T47D (cell line): ENCODE data around the gene PKN2.
"Not testable (repeated sequence)": the region's sequence is repeated elsewhere in the genome, so short reads cannot be mapped to it uniquely, and the experiment has no call there.

Experiments used
- DNase-seq, 2 experiments: peaks; one replicate each; pipeline versions ENCODE4 v3.0.0 to v3.0.0-alpha.2; 2011 to 2012; ENCODE audit warnings: low read depth in 1 of 2, low spot score in 1 of 2
- JUND ChIP-seq: IDR thresholded peaks from 2 replicates; pipeline ENCODE4 v1.6.1; 2012; ENCODE audit warnings: low read depth
- in situ Hi-C: cut with HindIII; loops from 2 replicates; pipeline ENCODE4 v1.10.0; 2016; ENCODE audit warnings: low sequenced_read_pairs, low pct_unique_long_range_greater_than_20kb

PKN2 gene

DNA sequence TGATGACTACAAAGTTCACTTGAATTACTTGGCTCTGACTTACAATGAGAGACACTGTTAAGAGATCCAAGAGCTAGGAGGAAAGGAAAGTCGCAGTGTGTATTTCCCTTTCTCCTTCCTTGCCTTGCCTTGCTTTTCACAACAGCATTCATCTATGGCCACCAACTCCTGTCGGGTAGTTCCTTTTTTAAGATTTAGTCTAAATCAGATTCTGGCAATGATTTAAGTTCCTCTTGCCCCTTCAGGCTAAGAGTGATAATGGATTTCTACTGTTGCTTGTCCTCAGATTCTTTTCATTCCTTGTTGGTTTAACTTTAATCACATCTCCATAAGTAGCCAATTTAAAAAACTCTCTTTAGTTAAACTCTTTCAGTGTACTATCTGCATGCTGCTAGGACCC is 115.4 kb downstream of the PKN2 start:
- in situ Hi-C loops, result no loop called here
- no peak for DNase-seq

DNA sequence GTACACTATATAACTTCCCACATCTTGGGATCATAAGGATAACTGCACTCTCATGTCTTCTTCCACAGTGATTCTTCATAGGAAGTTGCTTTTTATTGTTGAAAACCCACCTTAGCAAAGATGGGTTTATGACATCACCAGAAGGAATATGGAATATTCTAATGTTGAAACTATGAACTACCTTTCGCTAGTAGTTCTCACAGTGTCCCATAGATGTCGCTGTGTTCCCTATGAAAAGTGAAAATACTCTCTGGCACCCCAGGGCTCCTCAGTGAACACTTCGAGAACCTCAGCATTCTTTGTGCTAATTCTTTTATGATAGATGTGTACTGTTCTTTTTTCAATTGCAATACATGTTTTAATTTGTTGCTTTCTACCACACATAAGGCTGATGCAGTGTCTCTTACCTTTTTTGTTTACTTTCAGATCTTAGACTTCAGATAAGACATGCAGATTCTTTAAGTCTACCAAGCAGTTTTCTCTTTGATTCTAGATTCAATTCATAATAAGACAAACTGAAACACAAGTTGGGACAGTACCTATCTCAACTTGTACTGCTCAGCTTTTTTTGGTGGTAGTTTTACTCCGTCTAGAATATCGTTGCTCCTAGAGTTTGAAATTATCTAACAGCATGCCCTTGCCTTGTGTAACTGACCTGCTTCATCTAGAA is 116.4 kb downstream of the PKN2 start:
- DNase-seq, result peak in 1 of 2 experiments; percentile 61
- in situ Hi-C loops, result no loop called here
- no peak for TF ChIP-seq JUND

More for the DNA sequence above, 115.4 kb downstream of the PKN2 start:
- no peak for TF ChIP-seq JUND

DNA sequence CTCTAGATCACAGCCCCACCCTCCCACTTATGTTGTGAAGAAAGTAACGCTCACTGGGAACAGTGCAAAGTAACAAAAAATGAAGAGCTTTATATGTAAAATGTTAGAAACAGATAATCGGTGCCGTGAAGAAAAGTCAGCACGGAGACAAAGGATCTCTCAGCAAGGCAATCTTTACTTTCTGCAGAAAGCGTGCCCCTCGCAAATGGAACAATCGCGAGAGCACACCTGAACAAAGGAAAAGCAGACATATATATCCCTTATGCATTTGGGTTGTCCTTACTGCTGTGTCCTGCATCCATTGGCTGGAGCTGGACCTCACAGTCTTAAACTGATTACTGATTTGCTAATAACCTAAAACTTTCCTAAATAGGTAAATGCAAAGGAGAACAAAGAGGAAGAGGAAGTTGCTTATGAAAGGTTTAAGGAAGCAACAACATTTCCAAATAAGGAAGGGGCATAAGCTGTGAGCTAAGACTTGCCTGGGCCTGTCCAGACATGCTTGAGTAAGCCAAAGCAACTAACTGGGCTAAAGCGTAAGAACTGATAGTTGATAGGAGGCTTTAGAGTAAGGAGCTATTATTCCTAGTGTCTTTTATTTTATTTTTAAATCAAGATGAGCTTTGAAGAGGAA is 117.6 kb downstream of the PKN2 start:
- DNase-seq, result peak in 1 of 2 experiments; percentile 28
- no peak for TF ChIP-seq JUND
- in situ Hi-C loops, result no loop called here

DNA sequence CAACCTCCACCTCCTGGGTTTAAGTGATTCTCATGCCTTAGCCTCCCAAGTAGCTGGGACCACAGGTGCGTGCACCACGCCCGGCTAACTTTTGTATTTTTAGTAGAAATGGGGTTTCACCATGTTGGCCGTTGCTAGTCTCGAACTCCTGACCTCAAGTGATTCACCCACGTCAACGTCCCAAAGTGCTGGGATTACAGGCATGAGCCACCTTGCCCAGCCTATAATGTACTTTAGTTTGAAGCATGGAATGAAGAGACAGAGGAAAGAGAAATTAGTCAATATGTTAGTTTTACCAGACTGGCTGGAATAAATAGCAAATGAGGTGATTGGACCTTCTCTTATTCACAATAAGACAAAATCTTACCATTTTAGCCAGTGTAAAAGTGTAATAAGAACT is 118.3 kb downstream of the PKN2 start:
- DNase-seq, result no peak
- in situ Hi-C loops, result no loop called here
- TF ChIP-seq JUND, result no peak

DNA sequence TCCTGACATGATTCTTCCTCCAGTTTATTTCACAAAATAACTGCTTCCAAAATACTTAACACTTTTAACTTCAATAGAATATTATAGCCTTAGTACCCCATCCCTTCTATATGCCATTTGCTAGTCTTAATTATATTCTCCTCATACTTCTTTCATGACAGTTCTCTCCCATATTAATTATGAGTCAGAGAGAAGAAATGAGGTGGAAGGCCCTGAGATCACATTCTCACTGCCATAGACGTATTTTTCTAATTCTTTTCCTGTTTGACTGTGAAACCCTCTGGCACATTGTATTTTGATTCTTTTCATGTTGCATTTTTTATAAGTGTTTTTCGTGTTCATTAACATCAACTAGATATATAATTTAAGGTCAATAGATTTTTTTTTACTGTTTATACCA is 118.9 kb downstream of the PKN2 start:
- no peak for DNase-seq
- in situ Hi-C loops, result no loop called here
- TF ChIP-seq JUND, result no peak

DNA sequence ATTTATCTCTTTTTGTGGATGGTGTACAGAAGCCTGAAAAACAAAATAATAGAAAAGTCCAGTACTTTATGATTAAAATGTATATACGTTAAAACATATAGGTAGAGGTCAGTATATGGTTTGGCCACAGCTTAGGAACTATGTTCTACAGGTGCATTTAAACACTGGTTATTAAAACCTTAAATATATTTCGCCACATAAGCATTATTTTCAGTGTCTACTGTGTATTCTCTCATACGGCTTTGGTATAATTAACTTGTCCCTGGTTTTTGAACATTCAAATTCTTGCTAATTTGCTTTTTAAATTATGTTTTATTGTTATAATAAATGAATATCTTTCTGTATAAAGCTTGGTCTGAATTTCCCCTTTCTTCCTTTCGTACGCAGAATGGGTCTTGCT is 119.4 kb downstream of the PKN2 start:
- TF ChIP-seq JUND, result no peak
- in situ Hi-C loops, result no loop called here
- DNase-seq, result no peak

DNA sequence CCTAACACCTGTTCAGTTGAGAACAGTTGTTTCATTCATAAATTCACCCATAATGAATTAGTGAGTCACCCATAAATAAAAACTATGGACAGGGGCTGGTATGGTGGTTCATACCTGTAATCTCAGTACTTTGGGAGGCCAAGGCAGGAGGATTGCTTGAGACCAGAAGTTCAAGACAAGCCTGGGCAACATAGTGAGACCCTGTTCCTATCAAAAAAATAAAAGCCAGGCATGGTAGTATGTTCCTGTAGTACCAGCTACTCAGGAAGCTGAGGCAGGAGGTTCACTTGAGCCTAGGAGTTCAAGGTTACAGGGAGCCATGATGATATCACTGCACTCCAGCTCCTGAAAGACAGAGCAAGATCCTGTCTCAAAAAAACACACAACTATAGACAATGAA is 128.3 kb downstream of the PKN2 start:
- no peak for DNase-seq
- in situ Hi-C loops, result no loop called here
- TF ChIP-seq JUND, result no peak

DNA sequence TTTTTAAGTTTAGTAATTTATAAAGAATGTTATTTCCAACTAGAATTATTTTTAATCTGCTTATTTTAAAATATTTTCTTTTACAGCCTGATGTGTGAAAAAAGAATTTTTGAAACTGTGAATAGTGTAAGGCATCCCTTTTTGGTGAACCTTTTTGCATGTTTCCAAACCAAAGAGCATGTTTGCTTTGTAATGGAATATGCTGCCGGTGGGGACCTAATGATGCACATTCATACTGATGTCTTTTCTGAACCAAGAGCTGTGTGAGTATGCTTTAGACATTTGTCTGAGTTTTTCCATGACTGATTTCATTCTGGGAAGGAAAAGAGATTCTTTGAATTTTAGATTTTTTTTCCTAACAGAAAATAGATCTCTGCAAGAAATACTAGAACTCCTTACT is 129.4 kb downstream of the PKN2 start:
- DNase-seq, result no peak
- no peak for TF ChIP-seq JUND
- in situ Hi-C loops, result no loop called here

DNA sequence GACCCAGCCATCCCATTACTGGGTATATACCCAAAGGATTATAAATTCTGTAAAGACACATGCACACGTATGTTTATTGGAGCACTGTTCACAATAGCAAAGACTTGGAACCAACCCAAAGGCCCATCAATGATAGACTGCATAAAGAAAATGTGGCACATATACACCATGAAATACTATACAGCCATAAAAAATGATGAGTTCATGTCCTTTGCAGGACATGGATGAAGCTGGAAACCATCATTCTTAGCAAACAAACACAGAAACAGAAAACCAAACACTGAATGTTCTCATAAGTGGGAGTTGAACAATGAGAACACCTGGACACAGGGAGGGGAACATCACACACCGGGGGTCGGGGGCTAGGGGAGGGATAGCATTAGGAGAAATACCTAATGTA is 135.6 kb downstream of the PKN2 start:
- in situ Hi-C loops, DNase-seq: not testable (repeated sequence)

DNA sequence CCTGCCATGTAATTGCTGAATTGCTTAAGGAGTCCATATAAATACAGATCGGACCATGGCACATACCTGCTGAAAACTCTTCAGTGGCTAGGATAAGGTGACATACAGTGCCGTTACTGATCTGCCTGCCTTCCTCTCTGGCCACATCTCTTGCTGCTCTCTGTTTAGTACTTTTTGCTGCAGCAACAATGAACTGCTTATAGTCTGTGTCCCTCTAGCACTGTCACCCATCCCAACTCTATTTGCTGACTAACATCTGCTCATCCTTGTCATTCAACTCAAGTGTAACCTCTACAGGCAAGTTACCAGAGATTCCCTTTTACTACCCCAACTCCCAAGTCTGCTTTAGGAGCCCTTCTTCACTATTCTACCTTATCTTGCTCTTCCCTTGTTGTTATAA is 141.6 kb downstream of the PKN2 start:
- no peak for DNase-seq
- TF ChIP-seq JUND, result no peak
- in situ Hi-C loops, result no loop called here

DNA sequence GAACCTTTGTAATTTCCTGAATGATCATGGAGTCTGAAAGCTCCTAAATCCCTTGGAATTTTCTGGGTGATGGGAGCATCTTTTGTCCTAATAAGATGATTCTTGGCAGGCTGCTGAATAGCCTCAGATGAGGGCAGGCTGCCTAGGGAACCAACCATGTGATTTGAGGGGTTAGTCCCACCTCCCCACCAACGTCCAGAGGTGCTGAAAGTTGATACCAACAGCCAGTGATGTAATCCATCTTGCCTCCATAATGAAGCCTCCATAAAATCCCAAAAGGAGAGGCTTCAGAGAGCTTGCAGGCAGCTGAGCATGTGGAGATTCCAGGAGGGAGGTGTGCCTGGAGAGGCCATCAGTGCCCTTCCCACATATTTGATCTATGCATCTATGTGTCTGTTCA is 163.6 kb downstream of the PKN2 start:
- no peak for DNase-seq
- no peak for TF ChIP-seq JUND
- in situ Hi-C loops, result no loop called here

DNA sequence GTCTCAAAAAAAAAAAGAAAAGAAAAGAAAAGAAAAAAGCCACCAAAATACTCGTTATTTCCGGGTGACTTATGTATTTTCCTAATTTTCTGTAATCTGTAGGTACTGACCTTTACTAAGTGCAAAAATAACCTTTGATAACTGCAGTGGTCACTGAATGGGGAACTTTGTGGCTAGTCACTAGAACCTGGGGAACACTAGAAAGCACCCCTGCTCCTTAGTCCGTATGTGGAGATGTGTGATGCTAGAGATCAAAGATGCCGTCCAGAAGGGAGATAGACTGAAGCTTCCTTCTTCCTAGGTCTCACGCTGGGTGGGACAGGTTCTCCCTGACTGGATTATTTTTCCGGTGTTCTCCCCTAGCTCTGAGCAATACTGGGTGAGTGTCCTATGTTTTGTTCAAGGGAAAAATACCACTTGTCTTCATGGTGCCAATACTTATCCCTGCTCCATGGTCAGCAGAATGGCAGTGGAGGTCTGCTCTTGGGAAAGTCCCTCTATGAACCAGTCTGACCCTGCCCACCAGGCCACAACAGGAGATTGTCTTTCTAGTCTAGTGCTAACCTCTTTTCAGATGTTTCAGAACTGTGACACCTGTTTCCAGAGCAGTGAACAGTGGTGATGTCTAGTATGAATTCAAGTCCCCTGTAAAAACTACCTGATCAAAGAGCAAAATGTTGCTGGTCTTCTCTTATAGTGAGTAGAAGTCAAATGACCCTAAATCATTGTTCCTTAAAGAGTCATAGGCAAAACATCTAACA is 167.4 kb downstream of the PKN2 start:
- in situ Hi-C loops, result no loop called here
- no peak for DNase-seq
- TF ChIP-seq JUND, result no peak

DNA sequence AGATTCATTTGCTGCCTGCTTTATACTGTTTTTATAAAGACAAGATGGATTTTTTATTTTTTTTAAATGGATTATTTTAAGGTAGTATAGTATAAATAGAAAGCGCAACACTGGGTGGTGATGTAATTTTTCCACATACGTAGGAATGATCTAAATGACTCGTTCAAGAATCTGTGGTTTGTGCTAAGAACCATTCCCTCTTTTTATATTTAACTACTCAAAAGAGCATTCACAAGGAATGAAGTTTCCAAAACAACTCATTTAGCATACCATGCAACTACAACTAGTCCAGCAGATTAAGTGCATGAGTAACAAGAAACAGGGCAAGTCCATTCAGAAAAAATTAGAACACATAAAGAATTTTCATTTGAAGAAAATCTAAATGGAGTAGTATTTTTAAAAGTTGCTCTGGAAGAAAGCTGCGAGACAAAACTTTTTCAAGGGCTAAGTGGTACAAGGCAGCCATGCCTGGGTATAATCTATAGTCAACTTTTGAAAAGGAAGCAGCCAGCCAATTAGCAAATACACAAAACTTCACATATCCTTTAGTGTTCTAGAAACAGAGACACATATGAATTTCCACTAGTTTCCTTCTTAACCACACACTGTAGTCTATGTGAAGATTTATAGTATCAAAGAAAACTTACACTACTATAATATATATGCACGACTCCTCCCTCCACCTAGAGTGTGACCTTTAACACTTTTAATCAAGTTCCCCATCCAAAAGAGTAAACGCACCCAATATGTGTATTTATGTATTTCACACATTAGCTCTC is 183.9 kb downstream of the PKN2 start:
- in situ Hi-C loops, result no loop called here
- TF ChIP-seq JUND, result no peak
- no peak for DNase-seq

DNA sequence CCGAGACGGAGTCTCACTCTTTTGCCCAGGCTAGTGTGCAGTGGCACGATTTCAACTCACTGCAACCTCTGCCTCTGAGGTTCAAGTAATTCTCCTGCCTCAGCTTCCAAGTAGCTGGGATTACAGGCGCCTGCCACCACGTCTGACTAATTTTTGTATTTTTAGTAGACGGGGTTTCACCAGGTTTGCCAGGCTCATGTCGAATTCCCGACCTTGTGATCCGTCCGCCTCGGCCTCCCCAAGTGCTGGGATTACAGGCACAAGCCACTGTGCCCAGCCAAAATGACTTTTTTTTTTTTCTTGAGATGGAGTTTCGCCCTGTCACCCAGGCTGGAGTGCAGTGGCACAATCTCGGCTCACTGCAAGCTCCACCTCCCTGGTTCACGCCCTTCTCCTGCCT is 185.6 kb downstream of the PKN2 start:
- DNase-seq, in situ Hi-C loops: not testable (repeated sequence)
